ENCODE data around the gene EVA1B.
A peak's percentile ranks its signal among the peaks of the same experiment; 100 is the strongest.

Gene EVA1B

GRCh38 chr1:36320291-36320761, 3.1 kb downstream of the EVA1B start:
- H3K36me3 ChIP-seq (ENCODE audit: low read depth): no peaks in the 10 kb centered on the region
- no peak overlapping the region for H3K4me3 ChIP-seq (ENCODE audit: severe bottlenecking)
- H3K27me3 ChIP-seq (ENCODE audit: insufficient read depth, poor library complexity, severe bottlenecking): no peaks in the 10 kb centered on the region
- no peak overlapping the region for H3K27ac ChIP-seq (ENCODE audit: poor library complexity, severe bottlenecking)
- ATAC-seq (ENCODE audit: low read depth): no peak
- DNase-seq (ENCODE audit: low spot score): no peak
- H3K4me1 ChIP-seq (ENCODE audit: insufficient read depth, poor library complexity, severe bottlenecking): no peaks in the 10 kb centered on the region
- no peak for TF ChIP-seq CTCF (IDR thresholded peaks at IDR 0.05; ENCODE audit: poor library complexity, severe bottlenecking)
- no peaks in the 10 kb centered on the region for H3K9me3 ChIP-seq (ENCODE audit: severe bottlenecking)

GRCh38 chr1:36309397-36309796, 14.0 kb downstream of the EVA1B start:
- Histone ChIP-seq H3K36me3 (ENCODE audit: low read depth) (peaks cover 52% of the 10 kb centered on the region), H3K4me1 (ENCODE audit: insufficient read depth, poor library complexity, severe bottlenecking) (peaks cover 8% of the 10 kb centered on the region), H3K4me3 (ENCODE audit: severe bottlenecking) (no peak overlapping the region), H3K27ac (ENCODE audit: poor library complexity, severe bottlenecking) (no peak overlapping the region), H3K9me3 (ENCODE audit: severe bottlenecking) (no peaks in the 10 kb centered on the region), H3K27me3 (ENCODE audit: insufficient read depth, poor library complexity, severe bottlenecking) (no peaks in the 10 kb centered on the region)
- ATAC-seq (ENCODE audit: low read depth) (no peak), DNase-seq (ENCODE audit: low spot score) (no peak)
- TF ChIP-seq CTCF (IDR thresholded peaks at IDR 0.05; ENCODE audit: poor library complexity, severe bottlenecking): no peak

- Histone ChIP-seq H3K36me3 (ENCODE audit: low read depth) (peaks cover 57% of the 10 kb centered on the region), H3K27me3 (ENCODE audit: insufficient read depth, poor library complexity, severe bottlenecking) (no peaks in the 10 kb centered on the region), H3K4me1 (ENCODE audit: insufficient read depth, poor library complexity, severe bottlenecking) (peaks cover 8% of the 10 kb centered on the region), H3K27ac (ENCODE audit: poor library complexity, severe bottlenecking) (peak overlapping the region; percentile 87), H3K4me3 (ENCODE audit: severe bottlenecking) (peak overlapping the region; percentile 58), H3K9me3 (ENCODE audit: severe bottlenecking) (no peaks in the 10 kb centered on the region)
- ATAC-seq (ENCODE audit: low read depth) (no peak), DNase-seq (ENCODE audit: low spot score) (no peak)
- TF ChIP-seq CTCF (IDR thresholded peaks at IDR 0.05; ENCODE audit: poor library complexity, severe bottlenecking): no peak
Measured at GRCh38 chr1:36307601-36308330, 15.7 kb downstream of the EVA1B start.

GRCh38 chr1:36306902-36307456, 16.5 kb downstream of the EVA1B start:
- no peak for TF ChIP-seq CTCF (IDR thresholded peaks at IDR 0.05; ENCODE audit: poor library complexity, severe bottlenecking)
- H3K4me3 ChIP-seq (ENCODE audit: severe bottlenecking): peak overlapping the region; percentile 58
- H3K27me3 ChIP-seq (ENCODE audit: insufficient read depth, poor library complexity, severe bottlenecking): no peaks in the 10 kb centered on the region
- H3K4me1 ChIP-seq (ENCODE audit: insufficient read depth, poor library complexity, severe bottlenecking): peaks cover 8% of the 10 kb centered on the region
- ATAC-seq (ENCODE audit: low read depth): peak; percentile 90
- H3K9me3 ChIP-seq (ENCODE audit: severe bottlenecking): no peaks in the 10 kb centered on the region
- peak overlapping the region; percentile 87 for H3K27ac ChIP-seq (ENCODE audit: poor library complexity, severe bottlenecking)
- DNase-seq (ENCODE audit: low spot score): peak; percentile 91
- peaks cover 62% of the 10 kb centered on the region for H3K36me3 ChIP-seq (ENCODE audit: low read depth)
